Pancreas (tissue), 10 donors: ENCODE data around the gene LRFN4. TPM values are rescaled to one million over a fixed set of nuclear protein-coding genes. Genes with fewer than 3 reads are reported as not detected.
A peak's percentile ranks its signal among the peaks of the same experiment; 100 is the strongest.

Experiments used
- ATAC-seq, 4 donors: fragments of 200-7000 bp; cut with Tn5 transposase; one replicate each; pipeline versions ENCODE4 v1.8.0 to v1.9.1; 2020; ENCODE audit warnings: mild to moderate bottlenecking in 4 of 4, moderate library complexity in 4 of 4
- DNase-seq, 6 donors: peaks; one replicate each; pipeline ENCODE4 v3.0.0-alpha.2; 2020
- FAIRE-seq: peaks from 2 replicates; lab custom pipeline; 2012; peaks lifted over from hg19 to GRCh38; lab: Jason Lieb, UNC
- H3K27ac ChIP-seq, 4 donors: fragments of 200-600 bp; sonication (generic); 1 replicate in 3 of 4; 2 replicates in 1 of 4; pipeline versions ENCODE4 v1.5.0 to v1.8.0; 2020
- H3K27me3 ChIP-seq, 4 donors: fragments of 200-600 bp; one replicate each; pipeline ENCODE4 v1.8.0; 2021
- H3K36me3 ChIP-seq, 3 donors: fragments of 200-600 bp; sonication (generic) in 1 of 3; one replicate each; pipeline versions ENCODE4 v1.5.0 to v1.8.0; 2020 to 2021
- H3K4me1 ChIP-seq, 3 donors: fragments of 200-600 bp; one replicate each; pipeline ENCODE4 v1.8.0; 2021
- H3K4me3 ChIP-seq, 4 donors: fragments of 200-600 bp; sonication (generic) in 2 of 4; one replicate each; pipeline versions ENCODE4 v1.5.0 to v1.8.0; 2020 to 2021
- H3K9me3 ChIP-seq, 4 donors: fragments of 200-600 bp; one replicate each; pipeline ENCODE4 v1.8.0; 2021
- WGBS, 2 donors: extraction: QIAGEN DNeasy Blood & Tissue Kit; methylation state at CpG; one replicate each; pipeline ENCODE4 v1.1.7; 2013; 5-methylcytosine and 5-hydroxymethylcytosine counted together
- intact Hi-C, 3 donors: fragments of 100-400 bp; cut with DNase I; formaldehyde crosslinking; loops; one replicate each; pipeline versions ENCODE4 v1.11.1 to v1.14.2; 2022
- polyA plus RNA-seq, 2 donors: library from polyadenylated mRNA; stranded (reverse); fragments of 200-250 nt; gene quantifications; one replicate each; pipeline ENCODE4 v1.2.3, GENCODE V29; 2013
- total RNA-seq, 6 donors: library from RNA; stranded (reverse); fragmentation: NEBNext Ultra II Directional in 4 of 6; extraction: Animal tissue kit (Norgen Biotek cat#: 25700) in 4 of 6; gene quantifications; one replicate each; pipeline versions ENCODE4 v1.2.1 to v1.2.4, GENCODE V29; 2021 to 2023
- TF ChIP-seq, protein P1 (sequence below), 4 donors: fragments of 200-600 bp; sonication (generic) in 3 of 4; IDR thresholded peaks; one replicate each; pipeline versions ENCODE4 v1.5.0 to v1.8.0; 2021; ENCODE audit warnings: antibody characterized with exemption in 4 of 4
- donor health status: healthy with polysubstance abuse.
- donor health status: DM: no; HTN: no; CAD: no; lungs with moderate emphysema.
- donor health status: DM: no; HTN: no; CAD: no.
- donor health status: control.
- donor health status: control.
- donor health status: Bipolar disorder and iron deficiency.
- donor health status: DM: yes; HTN: yes; CAD: no.
- donor health status: DM: no; HTN: no; CAD: no.
- donor health status: DM: no; HTN: no; CAD: no.
- donor health status: DM: yes; HTN: yes; CAD: no.

Gene LRFN4
- total and polyA plus RNA-seq, 8 donors: 0.51 to 7.8 (median 2.8) TPM

DNA sequence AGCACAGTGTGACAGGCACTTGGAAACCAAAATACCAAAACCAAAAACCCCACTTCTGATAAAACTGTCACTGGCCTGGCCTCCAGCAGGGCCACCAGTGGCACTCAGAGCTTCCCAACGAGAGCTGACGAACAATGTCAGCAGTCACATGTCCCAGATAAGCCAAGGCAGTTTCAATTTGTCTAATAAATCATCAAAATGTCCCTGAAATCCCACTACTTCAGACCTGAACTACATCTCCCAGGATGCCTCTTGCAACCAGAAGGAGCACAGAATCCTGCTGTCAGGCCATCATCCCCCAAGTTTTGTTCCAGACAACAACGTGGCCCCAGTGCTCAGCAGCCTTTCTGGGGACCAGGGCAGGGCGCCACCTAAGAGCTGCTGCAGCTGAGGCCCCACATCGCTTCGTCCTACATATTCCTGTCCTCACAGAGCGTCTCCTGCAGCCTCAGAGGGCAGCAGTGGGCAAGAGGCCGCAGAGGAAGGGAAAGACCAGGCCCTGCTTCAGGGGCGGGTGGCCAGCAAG, 25.1 kb downstream of the LRFN4 start:
- H3K36me3 ChIP-seq: no peaks in the 10 kb centered on the region
- TF ChIP-seq, protein P1, sequence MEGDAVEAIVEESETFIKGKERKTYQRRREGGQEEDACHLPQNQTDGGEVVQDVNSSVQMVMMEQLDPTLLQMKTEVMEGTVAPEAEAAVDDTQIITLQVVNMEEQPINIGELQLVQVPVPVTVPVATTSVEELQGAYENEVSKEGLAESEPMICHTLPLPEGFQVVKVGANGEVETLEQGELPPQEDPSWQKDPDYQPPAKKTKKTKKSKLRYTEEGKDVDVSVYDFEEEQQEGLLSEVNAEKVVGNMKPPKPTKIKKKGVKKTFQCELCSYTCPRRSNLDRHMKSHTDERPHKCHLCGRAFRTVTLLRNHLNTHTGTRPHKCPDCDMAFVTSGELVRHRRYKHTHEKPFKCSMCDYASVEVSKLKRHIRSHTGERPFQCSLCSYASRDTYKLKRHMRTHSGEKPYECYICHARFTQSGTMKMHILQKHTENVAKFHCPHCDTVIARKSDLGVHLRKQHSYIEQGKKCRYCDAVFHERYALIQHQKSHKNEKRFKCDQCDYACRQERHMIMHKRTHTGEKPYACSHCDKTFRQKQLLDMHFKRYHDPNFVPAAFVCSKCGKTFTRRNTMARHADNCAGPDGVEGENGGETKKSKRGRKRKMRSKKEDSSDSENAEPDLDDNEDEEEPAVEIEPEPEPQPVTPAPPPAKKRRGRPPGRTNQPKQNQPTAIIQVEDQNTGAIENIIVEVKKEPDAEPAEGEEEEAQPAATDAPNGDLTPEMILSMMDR (IDR thresholded peaks at IDR 0.05): no peak
- DNase-seq (peak in 1 of 6 donors; percentile 28), ATAC-seq (no peak), FAIRE-seq (no peak)
- peaks cover 0 to 3% (median 0%) of the 10 kb centered on the region in 3 donors for H3K4me1 ChIP-seq
- intact Hi-C loops: no loop called here
- 68 to 80% methylated on average over 9 of the region's 9 CpGs for WGBS, 2 donors
- no peaks in the 10 kb centered on the region for H3K27me3 ChIP-seq
- H3K4me3 ChIP-seq: no peak overlapping the region
- no peaks in the 10 kb centered on the region for H3K9me3 ChIP-seq
- peak overlapping the region in 1 of 4 donors; percentile 5 for H3K27ac ChIP-seq

- intact Hi-C loops: no loop called here
- peak overlapping the region in 1 of 4 donors; percentile 13 for H3K4me3 ChIP-seq
- WGBS, 2 donors: 43 to 47% methylated on average over 14 of the region's 14 CpGs
- FAIRE-seq (no peak), DNase-seq (peak in 1 of 6 donors; percentile 60), ATAC-seq (peak in 3 of 4 donors; percentile 36 to 43 (median 42))
- peak overlapping the region in 2 of 4 donors; percentile 5 to 28 for H3K27ac ChIP-seq
- H3K4me1 ChIP-seq: peaks cover 0 to 3% (median 0%) of the 10 kb centered on the region in 3 donors
- no peaks in the 10 kb centered on the region for H3K27me3 ChIP-seq
- no peaks in the 10 kb centered on the region for H3K36me3 ChIP-seq
- no peaks in the 10 kb centered on the region for H3K9me3 ChIP-seq
- TF ChIP-seq, protein P1 (IDR thresholded peaks at IDR 0.05): no peak
Measured at GRCh38 chr11:66882561-66883015, 25.7 kb downstream of the LRFN4 start.

- Histone ChIP-seq H3K27ac (peak overlapping the region in 2 of 4 donors; percentile 5 to 28), H3K9me3 (no peaks in the 10 kb centered on the region), H3K36me3 (no peaks in the 10 kb centered on the region), H3K4me3 (peak overlapping the region in 1 of 4 donors; percentile 13), H3K27me3 (no peaks in the 10 kb centered on the region), H3K4me1 (peaks cover 0 to 3% (median 0%) of the 10 kb centered on the region in 3 donors)
- intact Hi-C loops: no loop called here
- peak; percentile 70 to 84 (median 82) for ATAC-seq
- 40 to 50% methylated on average over 29 of the region's 29 CpGs for WGBS, 2 donors
- TF ChIP-seq, protein P1 (IDR thresholded peaks at IDR 0.05): peak; percentile 36 to 51 (median 42)
- DNase-seq: peak; percentile 47 to 88 (median 70)
- no peak for FAIRE-seq
Measured at GRCh38 chr11:66883016-66883965, 26.4 kb downstream of the LRFN4 start.

- H3K9me3 ChIP-seq: no peaks in the 10 kb centered on the region
- H3K27ac ChIP-seq: no peak overlapping the region
- 96 to 98% methylated on average over 4 of the region's 4 CpGs for WGBS, 2 donors
- FAIRE-seq: no peak
- no peaks in the 10 kb centered on the region for H3K36me3 ChIP-seq
- no peak overlapping the region for H3K4me3 ChIP-seq
- H3K27me3 ChIP-seq: no peaks in the 10 kb centered on the region
- ATAC-seq: no peak
- DNase-seq: no peak
- H3K4me1 ChIP-seq: peaks cover 0 to 3% (median 0%) of the 10 kb centered on the region in 3 donors
- intact Hi-C loops: no loop called here
- TF ChIP-seq, protein P1 (IDR thresholded peaks at IDR 0.05): no peak
Measured at GRCh38 chr11:66884443-66884842, 27.6 kb downstream of the LRFN4 start.
